T-cell (primary cell): Measurements from ENCODE around the gene MCTP1. TPM values are rescaled to one million over a fixed set of nuclear protein-coding genes. Genes with fewer than 3 reads are reported as not detected.
"Not testable (repeated sequence)": the region's sequence is repeated elsewhere in the genome, so short reads cannot be mapped to it uniquely, and the experiment has no call there.

Source experiments
- ATAC-seq, 4 experiments: fragments of 200-7000 bp in 3 of 4; fragments of 150-1000 bp in 1 of 4; cut with Tn5 transposase; replicated peaks in 1 of 4; 1 replicate in 3 of 4; 2 replicates in 1 of 4; pipeline ENCODE4 v1.10.0; 2021; ENCODE audit warnings: moderate library complexity in 3 of 4, mild to moderate bottlenecking in 2 of 4, moderate number of reproducible peaks in 1 of 4
- CTCF ChIA-PET, 2 donors: fragments of 300-600 bp; sonication (Branson Sonifier 250); formaldehyde crosslinking; loops; one replicate each; lab custom pipeline; 2022; ENCODE audit warnings: antibody characterized with exemption in 2 of 2; lab: Charles Lee
- POLR2A ChIA-PET, 2 donors: fragments of 300-600 bp; sonication (Branson Sonifier 250); formaldehyde crosslinking; loops; one replicate each; lab custom pipeline; 2022; ENCODE audit warnings: antibody characterized with exemption in 2 of 2; lab: Charles Lee
- DNase-seq, 35 experiments: peaks; one replicate each; pipeline versions ENCODE4 v3.0.0 to v3.0.0-alpha.2; 2013 to 2023
- H3K27ac ChIP-seq: one replicate; pipeline ENCODE4 v1.5.1; 2013; ENCODE audit warnings: low read length
- H3K27me3 ChIP-seq, 2 experiments: replicated peaks in 1 of 2; 1 replicate in 1 of 2; 2 replicates in 1 of 2; pipeline versions ENCODE4 v1.6.1 to v1.7.0; 2013; ENCODE audit warnings: low read length in 1 of 2, mixed read lengths in 1 of 2; ENCODE audit not compliant: control insufficient read depth in 2 of 2, insufficient read depth in 2 of 2; ENCODE audit errors: extremely low read depth in 1 of 2
- H3K36me3 ChIP-seq, 2 donors: 1 replicate in 1 of 2; 2 replicates in 1 of 2; pipeline versions ENCODE4 v1.6.1 to v1.7.0; 2013; ENCODE audit warnings: low read length in 1 of 2; ENCODE audit not compliant: control insufficient read depth in 2 of 2, insufficient read depth in 1 of 2; ENCODE audit errors: extremely low read depth in 1 of 2
- H3K4me1 ChIP-seq, 2 experiments: 1 replicate in 1 of 2; 2 replicates in 1 of 2; pipeline versions ENCODE4 v1.6.1 to v1.7.0; 2013; ENCODE audit warnings: low read length in 2 of 2, mixed read lengths in 1 of 2; ENCODE audit not compliant: insufficient read depth in 2 of 2, control insufficient read depth in 1 of 2; ENCODE audit errors: extremely low read depth in 1 of 2
- H3K4me3 ChIP-seq, 2 donors: 1 replicate in 1 of 2; 2 replicates in 1 of 2; pipeline versions ENCODE4 v1.5.1 to v1.7.0; 2013; ENCODE audit warnings: mild to moderate bottlenecking in 2 of 2, low read length in 1 of 2, moderate library complexity in 1 of 2; ENCODE audit not compliant: control insufficient read depth in 1 of 2; ENCODE audit errors: extremely low read depth in 1 of 2
- H3K9me3 ChIP-seq: 2 replicates; pipeline ENCODE4 v1.7.0; 2013
- H3K27ac Mint-ChIP-seq, 2 donors: one replicate each; pipeline ENCODE4 v1.8.0; 2020 to 2021; ENCODE audit warnings: mild to moderate bottlenecking in 2 of 2, mixed read lengths in 2 of 2
- H3K27me3 Mint-ChIP-seq, 2 donors: one replicate each; pipeline ENCODE4 v1.8.0; 2021 to 2022; ENCODE audit warnings: mixed read lengths in 2 of 2
- H3K36me3 Mint-ChIP-seq: one replicate; pipeline ENCODE4 v1.8.0; 2021; ENCODE audit warnings: mixed read lengths
- H3K4me1 Mint-ChIP-seq, 3 donors: one replicate each; pipeline ENCODE4 v1.8.0; 2020 to 2022; ENCODE audit warnings: mixed read lengths in 3 of 3, mild to moderate bottlenecking in 1 of 3
- H3K4me3 Mint-ChIP-seq, 3 donors: one replicate each; pipeline ENCODE4 v1.8.0; 2020 to 2022; ENCODE audit warnings: mild to moderate bottlenecking in 3 of 3, mixed read lengths in 3 of 3, moderate library complexity in 3 of 3
- H3K9me3 Mint-ChIP-seq, 3 donors: one replicate each; pipeline ENCODE4 v1.8.0; 2020 to 2022; ENCODE audit warnings: mixed read lengths in 3 of 3
- WGBS: methylation state at CpG from one replicate; pipeline ENCODE4 v1.1.5; 2013; ENCODE audit warnings: missing lambda C conversion rate; ENCODE audit not compliant: insufficient coverage; 5-methylcytosine and 5-hydroxymethylcytosine counted together
- total RNA-seq, 35 experiments: library from RNA in 6 of 35; stranded (reverse) in 6 of 35; fragments of 120-200 nt in 1 of 35; gene quantifications; one replicate each; pipeline versions ENCODE4 v1.2.1 to v1.2.4 and lab custom pipeline; 2013 to 2026

MCTP1 gene
- total RNA-seq, 5 donors from 2014 or later (not counting 1 experiment from before 2014, with no cell fraction given) = 0.21 to 2.9 (median 1.7) TPM; not detected in 1

- H3K9me3 ChIP-seq = no peaks in the 10 kb centered on the region
- H3K4me1 ChIP-seq = no peaks in the 10 kb centered on the region
- Mint-ChIP-seq H3K27ac (no peak overlapping the region), H3K36me3 (no peaks in the 10 kb centered on the region), H3K4me3 (no peak overlapping the region), H3K27me3 (peaks cover 0 to 13% of the 10 kb centered on the region in 2 donors), H3K4me1 (no peaks in the 10 kb centered on the region), H3K9me3 (peaks cover 9 to 19% (median 15%) of the 10 kb centered on the region in 3 donors)
- WGBS = 71% methylated on average over 1 of the region's 4 CpGs
- ChIA-PET CTCF (no interaction called here), POLR2A (no interaction called here)
- no peak overlapping the region for H3K4me3 ChIP-seq
- DNase-seq (no peak), ATAC-seq (no peak)
- H3K27me3 ChIP-seq = no peaks in the 10 kb centered on the region
- no peaks in the 10 kb centered on the region for H3K36me3 ChIP-seq
- no peak overlapping the region for H3K27ac ChIP-seq
Measured at GRCh38 chr5:95151694-95152093, 133.2 kb downstream of the MCTP1 start.

GRCh38 chr5:95149387-95149786 is 135.5 kb downstream of the MCTP1 start:
- ATAC-seq (no peak), DNase-seq (no peak)
- no peak overlapping the region for H3K4me3 Mint-ChIP-seq
- Histone ChIP-seq H3K4me1 (no peaks in the 10 kb centered on the region), H3K36me3 (no peaks in the 10 kb centered on the region), H3K4me3 (no peak overlapping the region), H3K27me3 (no peaks in the 10 kb centered on the region), H3K27ac (no peak overlapping the region), H3K9me3 (no peaks in the 10 kb centered on the region)
- WGBS = 84% methylated on average over 4 of the region's 4 CpGs
- no peaks in the 10 kb centered on the region for H3K4me1 Mint-ChIP-seq
- H3K36me3 Mint-ChIP-seq = no peaks in the 10 kb centered on the region
- ChIA-PET CTCF (no interaction called here), POLR2A (no interaction called here)
- no peak overlapping the region for H3K27ac Mint-ChIP-seq
- peaks cover 9 to 24% (median 15%) of the 10 kb centered on the region in 3 donors for H3K9me3 Mint-ChIP-seq
- peaks cover 0 to 13% of the 10 kb centered on the region in 2 donors for H3K27me3 Mint-ChIP-seq

GRCh38 chr5:95148453-95148852 is 136.4 kb downstream of the MCTP1 start:
- no peak for ATAC-seq
- POLR2A ChIA-PET = no interaction called here
- H3K4me1 ChIP-seq = no peaks in the 10 kb centered on the region

GRCh38 chr5:95143858-95144257 is 141.0 kb downstream of the MCTP1 start:
- 100% methylated on average over 1 of the region's 2 CpGs for WGBS
- H3K36me3 ChIP-seq, ATAC-seq, H3K4me3 ChIP-seq, H3K27ac ChIP-seq, DNase-seq, H3K9me3 ChIP-seq, H3K27me3 Mint-ChIP-seq, H3K4me1 ChIP-seq, POLR2A ChIA-PET, H3K27me3 ChIP-seq, H3K27ac Mint-ChIP-seq, CTCF ChIA-PET, H3K4me3 Mint-ChIP-seq, H3K36me3 Mint-ChIP-seq, H3K4me1 Mint-ChIP-seq: not testable (repeated sequence)
- peaks cover 9 to 20% (median 15%) of the 10 kb centered on the region in 3 donors for H3K9me3 Mint-ChIP-seq

More at GRCh38 chr5:95148453-95148852, 136.4 kb downstream of the MCTP1 start:
- no peaks in the 10 kb centered on the region for H3K36me3 ChIP-seq
- CTCF ChIA-PET = no interaction called here
- Mint-ChIP-seq H3K27ac (no peak overlapping the region), H3K36me3 (no peaks in the 10 kb centered on the region), H3K4me3 (no peak overlapping the region), H3K9me3 (peaks cover 9 to 24% (median 15%) of the 10 kb centered on the region in 3 donors), H3K27me3 (peaks cover 0 to 13% of the 10 kb centered on the region in 2 donors), H3K4me1 (no peaks in the 10 kb centered on the region)
- H3K27me3 ChIP-seq = no peaks in the 10 kb centered on the region
- no peak overlapping the region for H3K4me3 ChIP-seq
- no peak overlapping the region for H3K27ac ChIP-seq
- no peaks in the 10 kb centered on the region for H3K9me3 ChIP-seq
- DNase-seq = no peak

- no peak overlapping the region for H3K27ac ChIP-seq
- H3K4me1 Mint-ChIP-seq = no peaks in the 10 kb centered on the region
- ChIA-PET POLR2A (no interaction called here), CTCF (no interaction called here)
- H3K4me3 Mint-ChIP-seq = no peak overlapping the region
- WGBS = no CpG with 5 or more reads among the region's 3 CpGs
- no peaks in the 10 kb centered on the region for H3K36me3 ChIP-seq
- ATAC-seq (no peak), DNase-seq (no peak)
- H3K4me3 ChIP-seq = no peak overlapping the region
- H3K36me3 Mint-ChIP-seq = no peaks in the 10 kb centered on the region
- no peaks in the 10 kb centered on the region for H3K27me3 Mint-ChIP-seq
- no peaks in the 10 kb centered on the region for H3K9me3 ChIP-seq
- H3K4me1 ChIP-seq = no peaks in the 10 kb centered on the region
- no peak overlapping the region for H3K27ac Mint-ChIP-seq
- peaks cover 0 to 6% (median 0%) of the 10 kb centered on the region in 3 donors for H3K9me3 Mint-ChIP-seq
- H3K27me3 ChIP-seq = no peaks in the 10 kb centered on the region
Measured at GRCh38 chr5:95142145-95142544, 142.7 kb downstream of the MCTP1 start.

- no peaks in the 10 kb centered on the region for H3K9me3 Mint-ChIP-seq
- CTCF ChIA-PET = no interaction called here
- no peaks in the 10 kb centered on the region for H3K4me1 ChIP-seq
- 86% methylated on average over 2 of the region's 3 CpGs for WGBS
- H3K27ac ChIP-seq = no peak overlapping the region
- no peaks in the 10 kb centered on the region for H3K27me3 ChIP-seq
- DNase-seq (no peak), ATAC-seq (no peak)
- H3K4me3 ChIP-seq = no peak overlapping the region
- H3K4me3 Mint-ChIP-seq = no peak overlapping the region
- no peaks in the 10 kb centered on the region for H3K4me1 Mint-ChIP-seq
- POLR2A ChIA-PET = no interaction called here
- H3K27ac Mint-ChIP-seq = no peak overlapping the region
- no peaks in the 10 kb centered on the region for H3K27me3 Mint-ChIP-seq
- no peaks in the 10 kb centered on the region for H3K36me3 ChIP-seq
- H3K36me3 Mint-ChIP-seq = no peaks in the 10 kb centered on the region
- no peaks in the 10 kb centered on the region for H3K9me3 ChIP-seq
Measured at GRCh38 chr5:95141141-95141540, 143.8 kb downstream of the MCTP1 start.

GRCh38 chr5:95134326-95134725 is 150.6 kb downstream of the MCTP1 start:
- Histone ChIP-seq H3K4me3 (no peak overlapping the region), H3K27ac (no peak overlapping the region), H3K36me3 (no peaks in the 10 kb centered on the region), H3K9me3 (no peaks in the 10 kb centered on the region), H3K27me3 (no peaks in the 10 kb centered on the region), H3K4me1 (no peaks in the 10 kb centered on the region)
- Mint-ChIP-seq H3K4me3 (no peak overlapping the region), H3K27me3 (peaks cover 0 to 4% of the 10 kb centered on the region in 2 donors), H3K27ac (no peak overlapping the region), H3K36me3 (no peaks in the 10 kb centered on the region), H3K4me1 (no peaks in the 10 kb centered on the region), H3K9me3 (peaks cover 0 to 1% (median 0%) of the 10 kb centered on the region in 3 donors)
- DNase-seq (no peak), ATAC-seq (no peak)
- POLR2A ChIA-PET = no interaction called here
- 69% methylated on average over 3 of the region's 3 CpGs for WGBS
- CTCF ChIA-PET = interaction anchor here in 1 of 2 donors (0.6 kb wide), 1 partner anchor 12 kb away, joined by 6 read pairs; no protein-coding TSS in a partner anchor
